ENCODE measurements around the gene CEACAM6.
"Not testable (repeated sequence)": the region's sequence is repeated elsewhere in the genome, so short reads cannot be mapped to it uniquely, and the experiment has no call there.

Gene CEACAM6

GRCh38 chr19:41746593-41747227 is 8.6 kb upstream of the CEACAM6 start:
- peak; percentile 62 for DNase-seq (ENCODE audit: low spot score)

- no peak for DNase-seq (ENCODE audit: low spot score)
These were observed 7.3 kb upstream of the CEACAM6 start for GRCh38 chr19:41748012-41748411.

- not testable (repeated sequence) for DNase-seq (ENCODE audit: low spot score)
These were observed 4.8 kb upstream of the CEACAM6 start for GRCh38 chr19:41750248-41751134.

GRCh38 chr19:41753159-41753558 is 2.2 kb upstream of the CEACAM6 start:
- DNase-seq (ENCODE audit: low spot score), result peak; percentile 74

GRCh38 chr19:41753936-41754529 is 1.3 kb upstream of the CEACAM6 start:
- no peak for DNase-seq (ENCODE audit: low spot score)

- DNase-seq (ENCODE audit: low spot score), result no peak
These were observed 3.5 kb downstream of the CEACAM6 start for GRCh38 chr19:41758846-41759245.

- no peak for DNase-seq (ENCODE audit: low spot score)
These were observed 11.8 kb downstream of the CEACAM6 start for GRCh38 chr19:41767115-41767514.

GRCh38 chr19:41768105-41768504 is 12.8 kb downstream of the CEACAM6 start:
- not testable (repeated sequence) for DNase-seq (ENCODE audit: low spot score)

GRCh38 chr19:41769608-41770007 is 14.3 kb downstream of the CEACAM6 start:
- no peak for DNase-seq (ENCODE audit: low spot score)

GRCh38 chr19:41771410-41771809 is 16.1 kb downstream of the CEACAM6 start:
- no peak for DNase-seq (ENCODE audit: low spot score)

GRCh38 chr19:41774515-41774980 is 19.2 kb downstream of the CEACAM6 start:
- DNase-seq (ENCODE audit: low spot score), result no peak

GRCh38 chr19:41776700-41777099 is 21.4 kb downstream of the CEACAM6 start:
- DNase-seq (ENCODE audit: low spot score), result no peak

- no peak for DNase-seq (ENCODE audit: low spot score)
These were observed 28.3 kb downstream of the CEACAM6 start for GRCh38 chr19:41783612-41784011.

- no peak for DNase-seq (ENCODE audit: low spot score)
These were observed 29.0 kb downstream of the CEACAM6 start for GRCh38 chr19:41784312-41784711.

- no peak for DNase-seq (ENCODE audit: low spot score)
These were observed 29.4 kb downstream of the CEACAM6 start for GRCh38 chr19:41784743-41785142.

- DNase-seq (ENCODE audit: low spot score), result peak; percentile 71
These were observed 30.3 kb downstream of the CEACAM6 start for GRCh38 chr19:41785653-41786052.

GRCh38 chr19:41787055-41787454 is 31.7 kb downstream of the CEACAM6 start:
- no peak for DNase-seq (ENCODE audit: low spot score)

- not testable (repeated sequence) for DNase-seq (ENCODE audit: low spot score)
These were observed 33.2 kb downstream of the CEACAM6 start for GRCh38 chr19:41788518-41788917.

GRCh38 chr19:41789053-41789452 is 33.7 kb downstream of the CEACAM6 start:
- not testable (repeated sequence) for DNase-seq (ENCODE audit: low spot score)

- DNase-seq (ENCODE audit: low spot score), result peak; percentile 77
These were observed 37.4 kb downstream of the CEACAM6 start for GRCh38 chr19:41792513-41793413.

- DNase-seq (ENCODE audit: low spot score), result no peak
These were observed 38.0 kb downstream of the CEACAM6 start for GRCh38 chr19:41793414-41793727.

GRCh38 chr19:41795031-41795461 is 39.7 kb downstream of the CEACAM6 start:
- DNase-seq (ENCODE audit: low spot score), result no peak

Data from ecto neural progenitor cell (in vitro differentiated cells).